ENCODE measurements around the gene EPHA8.

Gene EPHA8

DNA sequence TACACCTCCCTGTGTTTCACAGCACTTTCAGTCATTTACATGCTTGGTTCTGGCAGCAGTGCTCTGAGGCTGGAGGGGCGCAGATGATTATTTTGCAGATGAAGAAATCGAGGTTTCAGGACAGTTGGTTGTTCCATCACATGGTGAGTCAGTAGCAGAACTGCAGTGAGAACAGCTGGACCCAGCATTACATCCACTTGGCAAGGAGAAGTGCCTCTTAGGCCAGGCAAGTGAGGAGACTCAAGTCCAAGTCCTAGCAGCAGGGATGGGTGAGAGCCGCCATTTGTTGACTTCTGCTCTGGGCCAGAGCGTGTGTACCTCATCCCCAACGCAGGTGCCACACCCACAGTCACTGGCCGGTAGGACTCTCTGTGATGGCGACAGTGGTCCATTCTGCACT lies 26.8 kb upstream of the EPHA8 start:
- no peak for DNase-seq
- Histone ChIP-seq H3K27me3 (replicated peaks; ENCODE audit: insufficient read depth, low read length) (no peaks in the 10 kb centered on the region), H3K9ac (ENCODE audit: low read length) (no peak overlapping the region), H2AFZ (ENCODE audit: low read length) (no peak overlapping the region), H3F3A (ENCODE audit: insufficient read depth, low read length) (no peaks in the 10 kb centered on the region), H3K27ac (ENCODE audit: low read length) (no peak overlapping the region), H3K36me3 (replicated peaks; ENCODE audit: insufficient read depth, low read length) (no peaks in the 10 kb centered on the region), H3K4me2 (ENCODE audit: low read depth, low read length) (no peak overlapping the region), H3K9me3 (replicated peaks; ENCODE audit: insufficient read depth, low read length) (no peaks in the 10 kb centered on the region), H3K79me2 (ENCODE audit: low read length) (no peaks in the 10 kb centered on the region), H4K20me1 (ENCODE audit: insufficient read depth, low read length) (no peaks in the 10 kb centered on the region), H3K4me1 (ENCODE audit: low read length) (no peaks in the 10 kb centered on the region), H3K4me3 (ENCODE audit: low read length) (no peak overlapping the region), H3K9me2 (replicated peaks; ENCODE audit: insufficient read depth, low read length) (no peaks in the 10 kb centered on the region)
- TF ChIP-seq EZH2 (optimal IDR thresholded peaks at IDR 0.05; ENCODE audit: low read depth, low read length) (no peak), EZH2phosphoT487 (IDR thresholded peaks at IDR 0.05; ENCODE audit: low read length) (no peak)
- TF ChIP-seq, protein P1, sequence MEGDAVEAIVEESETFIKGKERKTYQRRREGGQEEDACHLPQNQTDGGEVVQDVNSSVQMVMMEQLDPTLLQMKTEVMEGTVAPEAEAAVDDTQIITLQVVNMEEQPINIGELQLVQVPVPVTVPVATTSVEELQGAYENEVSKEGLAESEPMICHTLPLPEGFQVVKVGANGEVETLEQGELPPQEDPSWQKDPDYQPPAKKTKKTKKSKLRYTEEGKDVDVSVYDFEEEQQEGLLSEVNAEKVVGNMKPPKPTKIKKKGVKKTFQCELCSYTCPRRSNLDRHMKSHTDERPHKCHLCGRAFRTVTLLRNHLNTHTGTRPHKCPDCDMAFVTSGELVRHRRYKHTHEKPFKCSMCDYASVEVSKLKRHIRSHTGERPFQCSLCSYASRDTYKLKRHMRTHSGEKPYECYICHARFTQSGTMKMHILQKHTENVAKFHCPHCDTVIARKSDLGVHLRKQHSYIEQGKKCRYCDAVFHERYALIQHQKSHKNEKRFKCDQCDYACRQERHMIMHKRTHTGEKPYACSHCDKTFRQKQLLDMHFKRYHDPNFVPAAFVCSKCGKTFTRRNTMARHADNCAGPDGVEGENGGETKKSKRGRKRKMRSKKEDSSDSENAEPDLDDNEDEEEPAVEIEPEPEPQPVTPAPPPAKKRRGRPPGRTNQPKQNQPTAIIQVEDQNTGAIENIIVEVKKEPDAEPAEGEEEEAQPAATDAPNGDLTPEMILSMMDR (IDR thresholded peaks at IDR 0.05; ENCODE audit: low read length): no peak

DNA sequence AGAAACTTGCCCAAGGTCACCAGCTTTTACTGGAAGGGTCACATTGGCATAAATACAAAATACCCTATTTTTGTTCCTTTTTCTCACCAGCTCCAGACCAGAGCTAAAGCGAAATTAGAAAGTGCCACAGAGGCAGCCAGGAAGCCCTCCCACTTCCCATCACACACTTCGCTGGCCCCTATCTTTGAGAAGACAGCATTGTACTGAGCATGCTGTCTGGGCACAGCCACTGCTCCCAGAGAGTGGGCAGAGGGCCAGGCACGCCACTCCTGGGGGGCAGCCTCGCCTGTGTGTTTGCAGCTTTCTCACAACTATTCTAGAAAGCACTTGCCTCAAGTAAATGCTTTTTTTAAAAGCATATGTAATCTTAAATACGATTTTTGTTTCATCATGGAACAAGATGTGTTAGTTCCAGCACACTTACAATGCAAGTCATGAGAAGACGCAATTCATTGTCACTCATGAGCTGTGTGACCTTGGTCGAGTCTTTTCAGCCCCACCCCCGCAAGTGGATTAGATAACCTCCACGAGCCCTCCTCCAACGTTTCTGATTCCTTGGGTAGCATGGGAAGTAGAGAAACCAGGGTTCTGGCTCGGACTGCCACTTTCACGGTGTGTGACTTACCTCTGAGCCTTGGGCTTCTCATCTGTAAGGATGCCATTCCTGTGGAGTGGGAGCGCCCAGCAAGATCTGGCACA lies 25.7 kb upstream of the EPHA8 start:
- H3K27ac ChIP-seq (ENCODE audit: low read length): no peak overlapping the region

DNA sequence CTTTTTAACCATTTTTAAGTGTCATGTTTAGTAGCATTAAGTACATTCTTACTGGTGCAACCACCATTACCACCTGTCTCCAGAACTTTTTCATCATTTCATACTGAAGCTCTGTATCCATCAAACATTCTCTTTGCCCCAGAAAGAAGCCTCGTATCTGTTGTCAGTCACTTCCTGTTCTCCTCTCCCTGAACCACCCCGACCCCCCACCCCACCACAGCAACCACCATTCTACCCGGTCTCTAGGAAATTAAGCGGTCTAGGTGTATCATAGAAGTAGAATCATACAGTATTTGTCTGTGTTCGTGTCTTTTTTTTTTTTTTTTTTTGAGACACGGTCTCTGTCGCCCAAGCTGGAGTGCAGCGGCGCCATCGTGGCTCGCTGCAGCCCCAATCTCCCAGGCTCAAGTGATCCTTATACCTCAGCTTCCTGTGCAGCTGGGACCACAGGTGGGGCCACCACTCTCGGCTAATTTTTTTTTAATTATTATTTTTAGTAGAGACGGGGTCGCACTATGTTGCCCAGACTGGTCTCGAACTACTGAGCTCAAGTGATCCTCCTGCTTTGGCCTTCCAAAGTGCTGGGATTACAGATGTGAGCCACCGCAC lies 23.7 kb upstream of the EPHA8 start:
- H3K27ac ChIP-seq (ENCODE audit: low read length): no peak overlapping the region
- no peak overlapping the region for H3K4me2 ChIP-seq (ENCODE audit: low read depth, low read length)

More for the DNA sequence above, 25.7 kb upstream of the EPHA8 start:
- H3K4me2 ChIP-seq (ENCODE audit: low read depth, low read length): no peak overlapping the region
- H3F3A ChIP-seq (ENCODE audit: insufficient read depth, low read length): no peaks in the 10 kb centered on the region
- H3K4me3 ChIP-seq (ENCODE audit: low read length): no peak overlapping the region
- H4K20me1 ChIP-seq (ENCODE audit: insufficient read depth, low read length): no peaks in the 10 kb centered on the region
- H3K9me2 ChIP-seq (replicated peaks; ENCODE audit: insufficient read depth, low read length): no peaks in the 10 kb centered on the region
- DNase-seq: no peak
- no peaks in the 10 kb centered on the region for H3K36me3 ChIP-seq (replicated peaks; ENCODE audit: insufficient read depth, low read length)
- no peak overlapping the region for H3K9ac ChIP-seq (ENCODE audit: low read length)
- no peaks in the 10 kb centered on the region for H3K9me3 ChIP-seq (replicated peaks; ENCODE audit: insufficient read depth, low read length)
- H3K4me1 ChIP-seq (ENCODE audit: low read length): no peaks in the 10 kb centered on the region
- H2AFZ ChIP-seq (ENCODE audit: low read length): no peak overlapping the region
- TF ChIP-seq, protein P1 (IDR thresholded peaks at IDR 0.05; ENCODE audit: low read length): no peak
- TF ChIP-seq EZH2phosphoT487 (IDR thresholded peaks at IDR 0.05; ENCODE audit: low read length): no peak
- TF ChIP-seq EZH2 (optimal IDR thresholded peaks at IDR 0.05; ENCODE audit: low read depth, low read length): no peak
- H3K79me2 ChIP-seq (ENCODE audit: low read length): no peaks in the 10 kb centered on the region
- H3K27me3 ChIP-seq (replicated peaks; ENCODE audit: insufficient read depth, low read length): no peaks in the 10 kb centered on the region

More for the DNA sequence above, 23.7 kb upstream of the EPHA8 start:
- Histone ChIP-seq H3F3A (ENCODE audit: insufficient read depth, low read length) (no peaks in the 10 kb centered on the region), H3K27me3 (replicated peaks; ENCODE audit: insufficient read depth, low read length) (peaks cover 1% of the 10 kb centered on the region), H3K36me3 (replicated peaks; ENCODE audit: insufficient read depth, low read length) (no peaks in the 10 kb centered on the region), H3K4me3 (ENCODE audit: low read length) (no peak overlapping the region), H4K20me1 (ENCODE audit: insufficient read depth, low read length) (no peaks in the 10 kb centered on the region), H2AFZ (ENCODE audit: low read length) (no peak overlapping the region), H3K9me3 (replicated peaks; ENCODE audit: insufficient read depth, low read length) (no peaks in the 10 kb centered on the region), H3K9me2 (replicated peaks; ENCODE audit: insufficient read depth, low read length) (no peaks in the 10 kb centered on the region), H3K4me1 (ENCODE audit: low read length) (no peaks in the 10 kb centered on the region), H3K79me2 (ENCODE audit: low read length) (no peaks in the 10 kb centered on the region), H3K9ac (ENCODE audit: low read length) (no peak overlapping the region)
- TF ChIP-seq, protein P1 (IDR thresholded peaks at IDR 0.05; ENCODE audit: low read length): no peak
- no peak for TF ChIP-seq EZH2 (optimal IDR thresholded peaks at IDR 0.05; ENCODE audit: low read depth, low read length)
- no peak for TF ChIP-seq EZH2phosphoT487 (IDR thresholded peaks at IDR 0.05; ENCODE audit: low read length)
- DNase-seq: no peak

All from MM.1S (cell line).